ENCODE measurements around the gene RFC1.
"Not testable (repeated sequence)": the region's sequence is repeated elsewhere in the genome, so short reads cannot be mapped to it uniquely, and the experiment has no call there.

RFC1 gene

GRCh38 chr4:39365830-39366771 lies at the start of gene RFC1:
Gene RFC1 (minus strand): TSS chr4:39366362. CDS start chr4:39366241, 121 bp downstream.
- peak; percentile 92 for DNase-seq (ENCODE audit: low spot score)

GRCh38 chr4:39415678-39416283 lies 49.6 kb upstream of the RFC1 start:
- no peak for DNase-seq (ENCODE audit: low spot score)

GRCh38 chr4:39411561-39411960 lies 45.4 kb upstream of the RFC1 start:
- DNase-seq (ENCODE audit: low spot score) = not testable (repeated sequence)

- DNase-seq (ENCODE audit: low spot score) = no peak
Observed at GRCh38 chr4:39410415-39410814, 44.3 kb upstream of the RFC1 start.

- no peak for DNase-seq (ENCODE audit: low spot score)
Observed at GRCh38 chr4:39407584-39407885, 41.4 kb upstream of the RFC1 start.

GRCh38 chr4:39406763-39407583 lies 40.8 kb upstream of the RFC1 start, which contains the start of gene KLB:
Gene KLB (plus strand): TSS chr4:39406930. CDS start chr4:39406950, 20 bp downstream.
- no peak for DNase-seq (ENCODE audit: low spot score)

- not testable (repeated sequence) for DNase-seq (ENCODE audit: low spot score)
Observed at GRCh38 chr4:39401640-39402039, 35.5 kb upstream of the RFC1 start.

- DNase-seq (ENCODE audit: low spot score) = no peak
Observed at GRCh38 chr4:39394706-39395105, 28.5 kb upstream of the RFC1 start.

GRCh38 chr4:39390603-39391002 lies 24.4 kb upstream of the RFC1 start:
- no peak for DNase-seq (ENCODE audit: low spot score)

GRCh38 chr4:39384563-39384962 lies 18.4 kb upstream of the RFC1 start:
- DNase-seq (ENCODE audit: low spot score) = no peak

GRCh38 chr4:39383690-39384089 lies 17.5 kb upstream of the RFC1 start:
- DNase-seq (ENCODE audit: low spot score) = no peak

- no peak for DNase-seq (ENCODE audit: low spot score)
Observed at GRCh38 chr4:39375478-39375877, 9.3 kb upstream of the RFC1 start.

- not testable (repeated sequence) for DNase-seq (ENCODE audit: low spot score)
Observed at GRCh38 chr4:39371209-39371608, 5.0 kb upstream of the RFC1 start.

GRCh38 chr4:39369301-39369700 lies 3.1 kb upstream of the RFC1 start:
- DNase-seq (ENCODE audit: low spot score) = no peak

- no peak for DNase-seq (ENCODE audit: low spot score)
Observed at GRCh38 chr4:39367166-39367565, 1.0 kb upstream of the RFC1 start.

- DNase-seq (ENCODE audit: low spot score) = no peak
Observed at GRCh38 chr4:39365360-39365759, 802 bp downstream of the RFC1 start.

- DNase-seq (ENCODE audit: low spot score) = no peak
Observed at GRCh38 chr4:39363773-39364393, 2.3 kb downstream of the RFC1 start.

GRCh38 chr4:39362827-39363226 lies 3.3 kb downstream of the RFC1 start:
- no peak for DNase-seq (ENCODE audit: low spot score)

- not testable (repeated sequence) for DNase-seq (ENCODE audit: low spot score)
Observed at GRCh38 chr4:39360611-39361010, 5.6 kb downstream of the RFC1 start.

GRCh38 chr4:39357002-39357401 lies 9.2 kb downstream of the RFC1 start:
- no peak for DNase-seq (ENCODE audit: low spot score)

GRCh38 chr4:39354254-39354552 lies 12.0 kb downstream of the RFC1 start:
- no peak for DNase-seq (ENCODE audit: low spot score)

Data from left forelimb (tissue), 1 donor.